ENCODE data around the gene GOSR2. TPM values are rescaled to one million over a fixed set of nuclear protein-coding genes. Genes with fewer than 3 reads are reported as not detected.

Gene GOSR2
- total and polyA plus RNA-seq, 2 of the 8 experiments (the other 6 are each of a cell fraction or from before 2014, with no cell fraction given): 28.2 to 36.2 TPM

DNA sequence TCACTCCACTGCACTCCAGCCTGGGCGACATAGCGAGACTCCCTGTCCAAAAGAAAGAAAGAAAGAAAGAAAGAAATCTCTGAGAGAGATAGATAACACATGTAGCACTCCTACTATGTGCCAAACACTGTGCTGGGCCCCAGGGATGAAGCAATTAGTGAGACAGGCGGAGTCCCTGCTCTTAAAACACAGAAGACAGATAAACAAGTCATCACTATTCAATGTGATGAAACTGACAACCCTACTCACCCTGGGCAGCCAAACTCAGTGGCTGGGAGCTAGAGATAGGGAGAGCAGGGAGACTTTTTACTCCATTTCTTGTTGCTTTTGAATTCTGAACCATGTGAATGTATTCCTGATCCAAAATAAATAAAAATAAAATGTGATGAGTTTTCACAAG, 35.2 kb upstream of the GOSR2 start:
- no peak overlapping the region for H3K4me2 ChIP-seq (ENCODE audit: insufficient read depth in 1 of 2, low read depth in 2 of 2, low read length in 2 of 2)
- WGBS, 2 experiments (ENCODE audit: extremely low coverage in 1 of 2, insufficient coverage in 1 of 2, insufficient read length in 1 of 2, insufficient replicate concordance in 2 of 2, low coverage in 1 of 2, low lambda C conversion rate in 2 of 2, missing lambda C conversion rate in 1 of 2): 83% methylated on average over 3 of the region's 3 CpGs; no CpG with 5 or more reads in 1 of the 2 experiments
- H3K4me3 ChIP-seq (ENCODE audit: extremely low read depth in 1 of 4, insufficient read depth in 2 of 4, low read depth in 3 of 4, low read length in 4 of 4): no peak overlapping the region
- no peak for TF ChIP-seq CHD2 (IDR thresholded peaks at IDR 0.05; ENCODE audit: low read length)
- TF ChIP-seq SP1 (IDR thresholded peaks at IDR 0.05; ENCODE audit: low read depth, low read length): no peak
- TF ChIP-seq SIX5 (IDR thresholded peaks at IDR 0.05; ENCODE audit: low read depth, low read length): no peak
- no peak for TF ChIP-seq MAFK (IDR thresholded peaks at IDR 0.05; ENCODE audit: low read depth, low read length)
- no peak for TF ChIP-seq HDAC6 (IDR thresholded peaks at IDR 0.05; ENCODE audit: low read depth, low read length)
- no peak for TF ChIP-seq CTBP2 (IDR thresholded peaks at IDR 0.05; ENCODE audit: borderline replicate concordance, insufficient read depth, insufficient read length, low read length)
- TF ChIP-seq ZNF274 (IDR thresholded peaks at IDR 0.05; ENCODE audit: borderline replicate concordance, extremely low read depth, low read length): no peak
- no peak for TF ChIP-seq GABPA (IDR thresholded peaks at IDR 0.05; ENCODE audit: borderline replicate concordance, insufficient read depth, low read length)
- TF ChIP-seq, protein P1, sequence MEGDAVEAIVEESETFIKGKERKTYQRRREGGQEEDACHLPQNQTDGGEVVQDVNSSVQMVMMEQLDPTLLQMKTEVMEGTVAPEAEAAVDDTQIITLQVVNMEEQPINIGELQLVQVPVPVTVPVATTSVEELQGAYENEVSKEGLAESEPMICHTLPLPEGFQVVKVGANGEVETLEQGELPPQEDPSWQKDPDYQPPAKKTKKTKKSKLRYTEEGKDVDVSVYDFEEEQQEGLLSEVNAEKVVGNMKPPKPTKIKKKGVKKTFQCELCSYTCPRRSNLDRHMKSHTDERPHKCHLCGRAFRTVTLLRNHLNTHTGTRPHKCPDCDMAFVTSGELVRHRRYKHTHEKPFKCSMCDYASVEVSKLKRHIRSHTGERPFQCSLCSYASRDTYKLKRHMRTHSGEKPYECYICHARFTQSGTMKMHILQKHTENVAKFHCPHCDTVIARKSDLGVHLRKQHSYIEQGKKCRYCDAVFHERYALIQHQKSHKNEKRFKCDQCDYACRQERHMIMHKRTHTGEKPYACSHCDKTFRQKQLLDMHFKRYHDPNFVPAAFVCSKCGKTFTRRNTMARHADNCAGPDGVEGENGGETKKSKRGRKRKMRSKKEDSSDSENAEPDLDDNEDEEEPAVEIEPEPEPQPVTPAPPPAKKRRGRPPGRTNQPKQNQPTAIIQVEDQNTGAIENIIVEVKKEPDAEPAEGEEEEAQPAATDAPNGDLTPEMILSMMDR (IDR thresholded peaks at IDR 0.05; ENCODE audit: control extremely low read depth in 1 of 3, insufficient read depth in 1 of 3, low read depth in 1 of 3, low read length in 3 of 3): no peak
- TF ChIP-seq CEBPB (IDR thresholded peaks at IDR 0.05; ENCODE audit: low read depth, low read length): no peak
- no peak for TF ChIP-seq EZH2 (IDR thresholded peaks at IDR 0.05; ENCODE audit: low read depth, low read length, severe bottlenecking)
- no peak for TF ChIP-seq SIRT6 (IDR thresholded peaks at IDR 0.05; ENCODE audit: low read length)
- TF ChIP-seq JUN (IDR thresholded peaks at IDR 0.05; ENCODE audit: low read depth, low read length): no peak

More for the DNA sequence above, 35.2 kb upstream of the GOSR2 start:
- no peak overlapping the region for H3K14ac ChIP-seq (ENCODE audit: insufficient read length)
- H3K79me1 ChIP-seq (ENCODE audit: low read depth, low read length): no peaks in the 10 kb centered on the region
- H3K79me2 ChIP-seq (ENCODE audit: control insufficient read depth in 1 of 2, insufficient read depth in 2 of 2, low read length in 2 of 2): no peaks in the 10 kb centered on the region
- H3K9ac ChIP-seq (replicated peaks in 1 of 4; ENCODE audit: extremely low read depth in 1 of 4, low read depth in 3 of 4, low read length in 3 of 4): no peak overlapping the region
- H4K20me1 ChIP-seq (replicated peaks in 1 of 2; ENCODE audit: control insufficient read depth in 1 of 2, insufficient read depth in 2 of 2, low read length in 2 of 2): no peaks in the 10 kb centered on the region
- no peak overlapping the region for H3K18ac ChIP-seq (ENCODE audit: extremely low read depth, low read length)
- no peak overlapping the region for H3K23ac ChIP-seq (ENCODE audit: insufficient read length)
- POLR2A ChIA-PET (ENCODE audit: partially characterized antibody): interaction anchor here (0.9 kb wide), 1 partner anchor 57 kb away, joined by 3 read pairs; no protein-coding TSS in a partner anchor
- FAIRE-seq (no peak), DNase-seq (ENCODE audit: low read depth in 1 of 2, low spot score in 2 of 2) (no peak)
- H4K91ac ChIP-seq (replicated peaks; ENCODE audit: insufficient read length, low read length): no peak overlapping the region
- no peak overlapping the region for H3K4ac ChIP-seq (replicated peaks; ENCODE audit: insufficient read length, low read depth, low read length)
- H2AFZ ChIP-seq (ENCODE audit: low read length): no peak overlapping the region
- H3K4me1 ChIP-seq (replicated peaks in 1 of 4; ENCODE audit: control insufficient read depth in 3 of 4, insufficient read depth in 4 of 4, low read length in 3 of 4): no peaks in the 10 kb centered on the region; a peak in 2 of 7 replicates
- H4K8ac ChIP-seq (ENCODE audit: extremely low read depth, insufficient read depth, low read length): no peak overlapping the region
- no peak overlapping the region for H2BK15ac ChIP-seq (ENCODE audit: low read length)
- H2BK12ac ChIP-seq (ENCODE audit: low read depth, low read length): no peak overlapping the region
- no peaks in the 10 kb centered on the region for H3K36me3 ChIP-seq (ENCODE audit: control insufficient read depth in 2 of 4, insufficient read depth in 4 of 4, low read length in 3 of 4)
- H2BK20ac ChIP-seq (ENCODE audit: low read length): no peak overlapping the region
- H3K23me2 ChIP-seq (ENCODE audit: low read depth, low read length): no peaks in the 10 kb centered on the region
- H2BK120ac ChIP-seq (replicated peaks; ENCODE audit: low read depth, low read length): no peak overlapping the region
- no peak overlapping the region for H2BK5ac ChIP-seq (ENCODE audit: low read depth, low read length)
- no peak overlapping the region for H4K5ac ChIP-seq (ENCODE audit: insufficient read length, low read depth, low read length)
- H3K27ac ChIP-seq (ENCODE audit: low read depth, low read length): no peak overlapping the region
- H3K9me3 ChIP-seq (ENCODE audit: insufficient read depth in 2 of 2, low read depth in 1 of 2, low read length in 1 of 2): no peaks in the 10 kb centered on the region
- no peak overlapping the region for H3K56ac ChIP-seq (replicated peaks; ENCODE audit: insufficient read length, low read depth, low read length)
- H2AK5ac ChIP-seq (ENCODE audit: low read depth, low read length): no peak overlapping the region
- no peaks in the 10 kb centered on the region for H3K27me3 ChIP-seq (replicated peaks in 1 of 4; ENCODE audit: control insufficient read depth in 3 of 4, extremely low read depth in 1 of 4, insufficient read depth in 3 of 4, low read length in 3 of 4)
- CTCF ChIA-PET (ENCODE audit: partially characterized antibody): interaction anchor here (0.6 to 3.3 kb wide), 7 partner anchors 10 to 115 kb away, joined by 3 to 28 read pairs (median 4); no protein-coding TSS in a partner anchor
